ENCODE results near the gene GALNT17.

Gene GALNT17

GRCh38 chr7:71477441-71477840 lies 345.5 kb downstream of the GALNT17 start:
- no peaks in the 10 kb centered on the region for H3F3A ChIP-seq (ENCODE audit: insufficient read depth, low read length)
- H3K4me2 ChIP-seq (ENCODE audit: low read depth, low read length) = no peak overlapping the region
- no peaks in the 10 kb centered on the region for H3K27me3 ChIP-seq (replicated peaks; ENCODE audit: insufficient read depth, low read length)
- no peak overlapping the region for H3K27ac ChIP-seq (ENCODE audit: low read length)
- H2AFZ ChIP-seq (ENCODE audit: low read length) = no peak overlapping the region
- H3K36me3 ChIP-seq (replicated peaks; ENCODE audit: insufficient read depth, low read length) = no peaks in the 10 kb centered on the region
- H3K4me1 ChIP-seq (ENCODE audit: low read length) = no peaks in the 10 kb centered on the region
- no peaks in the 10 kb centered on the region for H4K20me1 ChIP-seq (ENCODE audit: insufficient read depth, low read length)
- DNase-seq = no peak
- H3K9me3 ChIP-seq (replicated peaks; ENCODE audit: insufficient read depth, low read length) = no peaks in the 10 kb centered on the region
- no peak overlapping the region for H3K9ac ChIP-seq (ENCODE audit: low read length)
- no peak overlapping the region for H3K4me3 ChIP-seq (ENCODE audit: low read length)
- no peaks in the 10 kb centered on the region for H3K9me2 ChIP-seq (replicated peaks; ENCODE audit: insufficient read depth, low read length)
- no peaks in the 10 kb centered on the region for H3K79me2 ChIP-seq (ENCODE audit: low read length)
- TF ChIP-seq CTCF (IDR thresholded peaks at IDR 0.05; ENCODE audit: low read length) = no peak
- TF ChIP-seq EZH2 (optimal IDR thresholded peaks at IDR 0.05; ENCODE audit: low read depth, low read length) = no peak
- no peak for TF ChIP-seq EZH2phosphoT487 (IDR thresholded peaks at IDR 0.05; ENCODE audit: low read length)

DNA sequence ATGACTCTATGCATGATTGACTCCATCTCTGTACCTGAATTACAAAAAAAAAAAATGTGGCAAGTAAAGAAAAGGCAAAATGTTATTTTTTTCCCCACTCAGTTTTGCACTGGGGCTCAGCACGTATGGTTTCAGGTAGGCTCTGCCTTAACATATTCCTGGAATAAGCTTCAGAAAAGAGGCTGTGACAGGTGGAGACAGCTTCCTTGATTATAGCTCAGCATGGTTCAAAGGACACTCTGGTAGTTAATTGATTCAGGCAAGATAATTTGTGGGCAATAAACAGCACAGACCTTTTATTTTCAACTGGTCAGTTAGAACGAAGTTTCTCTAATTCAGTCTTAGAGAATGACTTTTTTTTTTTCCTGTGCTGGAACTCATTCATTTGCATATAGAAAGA lies 347.3 kb downstream of the GALNT17 start:
- H3K9me3 ChIP-seq (replicated peaks; ENCODE audit: insufficient read depth, low read length) = no peaks in the 10 kb centered on the region
- no peak overlapping the region for H3K27ac ChIP-seq (ENCODE audit: low read length)
- no peak overlapping the region for H3K4me3 ChIP-seq (ENCODE audit: low read length)
- H3K4me1 ChIP-seq (ENCODE audit: low read length) = no peaks in the 10 kb centered on the region
- H3K9me2 ChIP-seq (replicated peaks; ENCODE audit: insufficient read depth, low read length) = no peaks in the 10 kb centered on the region
- H3K9ac ChIP-seq (ENCODE audit: low read length) = no peak overlapping the region
- no peak overlapping the region for H3K4me2 ChIP-seq (ENCODE audit: low read depth, low read length)
- H2AFZ ChIP-seq (ENCODE audit: low read length) = no peak overlapping the region
- no peaks in the 10 kb centered on the region for H3K79me2 ChIP-seq (ENCODE audit: low read length)
- no peak for TF ChIP-seq CTCF (IDR thresholded peaks at IDR 0.05; ENCODE audit: low read length)
- no peak for TF ChIP-seq EZH2phosphoT487 (IDR thresholded peaks at IDR 0.05; ENCODE audit: low read length)
- TF ChIP-seq EZH2 (optimal IDR thresholded peaks at IDR 0.05; ENCODE audit: low read depth, low read length) = no peak
- no peak for DNase-seq
- H4K20me1 ChIP-seq (ENCODE audit: insufficient read depth, low read length) = no peaks in the 10 kb centered on the region
- H3K27me3 ChIP-seq (replicated peaks; ENCODE audit: insufficient read depth, low read length) = no peaks in the 10 kb centered on the region
- H3F3A ChIP-seq (ENCODE audit: insufficient read depth, low read length) = no peaks in the 10 kb centered on the region
- H3K36me3 ChIP-seq (replicated peaks; ENCODE audit: insufficient read depth, low read length) = no peaks in the 10 kb centered on the region

DNA sequence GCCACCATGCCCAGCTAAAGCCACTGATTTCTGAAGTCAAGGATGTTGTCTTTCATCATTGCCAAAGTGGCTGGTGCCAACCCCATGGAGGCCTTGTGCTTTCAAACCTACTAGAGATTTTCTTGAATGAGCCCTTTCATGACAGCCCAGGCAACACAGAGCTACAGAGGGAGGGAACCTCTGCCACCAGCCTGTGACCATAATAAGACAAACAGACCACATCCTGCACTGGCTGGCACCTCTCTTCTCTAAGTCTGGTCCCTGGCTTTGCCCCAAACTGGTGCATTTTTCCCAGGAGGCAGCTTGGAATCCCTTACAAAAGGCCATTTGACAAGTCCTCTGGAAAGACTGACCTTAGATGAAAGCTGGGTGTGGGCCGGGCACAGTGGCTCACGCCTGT lies 348.8 kb downstream of the GALNT17 start:
- no peaks in the 10 kb centered on the region for H3K36me3 ChIP-seq (replicated peaks; ENCODE audit: insufficient read depth, low read length)
- H3K4me2 ChIP-seq (ENCODE audit: low read depth, low read length) = no peak overlapping the region
- H3K9me2 ChIP-seq (replicated peaks; ENCODE audit: insufficient read depth, low read length) = no peaks in the 10 kb centered on the region
- no peak for DNase-seq
- H3K27me3 ChIP-seq (replicated peaks; ENCODE audit: insufficient read depth, low read length) = no peaks in the 10 kb centered on the region
- no peak overlapping the region for H3K9ac ChIP-seq (ENCODE audit: low read length)
- H3F3A ChIP-seq (ENCODE audit: insufficient read depth, low read length) = no peaks in the 10 kb centered on the region
- no peaks in the 10 kb centered on the region for H3K4me1 ChIP-seq (ENCODE audit: low read length)
- H3K9me3 ChIP-seq (replicated peaks; ENCODE audit: insufficient read depth, low read length) = no peaks in the 10 kb centered on the region
- no peaks in the 10 kb centered on the region for H4K20me1 ChIP-seq (ENCODE audit: insufficient read depth, low read length)
- no peak overlapping the region for H2AFZ ChIP-seq (ENCODE audit: low read length)
- TF ChIP-seq EZH2 (optimal IDR thresholded peaks at IDR 0.05; ENCODE audit: low read depth, low read length) (no peak), CTCF (IDR thresholded peaks at IDR 0.05; ENCODE audit: low read length) (no peak), EZH2phosphoT487 (IDR thresholded peaks at IDR 0.05; ENCODE audit: low read length) (no peak)
- H3K4me3 ChIP-seq (ENCODE audit: low read length) = no peak overlapping the region
- no peak overlapping the region for H3K27ac ChIP-seq (ENCODE audit: low read length)
- H3K79me2 ChIP-seq (ENCODE audit: low read length) = no peaks in the 10 kb centered on the region
